Liver (tissue), 9 donors: ENCODE data around the gene SPC24. TPM values are rescaled to one million over a fixed set of nuclear protein-coding genes. Genes with fewer than 3 reads are reported as not detected.

ENCODE experiments used
- DNase-seq: peaks from one replicate; pipeline ENCODE4 v3.0.0-alpha.2; 2017; ENCODE audit warnings: low spot score
- H3K27ac ChIP-seq, 2 donors: one replicate each; pipeline ENCODE4 v1.7.0; 2013; ENCODE audit warnings: inconsistent platforms in 2 of 2, low read length in 2 of 2, control low read depth in 1 of 2, low read depth in 1 of 2, mild to moderate bottlenecking in 1 of 2
- H3K27me3 ChIP-seq, 4 donors: one replicate each; pipeline versions ENCODE4 v1.6.1 to v1.7.0; 2013; ENCODE audit warnings: low read length in 3 of 4, inconsistent platforms in 1 of 4, mild to moderate bottlenecking in 1 of 4, moderate library complexity in 1 of 4; ENCODE audit not compliant: control insufficient read depth in 4 of 4, insufficient read depth in 4 of 4
- H3K36me3 ChIP-seq, 4 donors: one replicate each; pipeline versions ENCODE4 v1.6.1 to v1.7.0; 2013; ENCODE audit warnings: low read length in 3 of 4, mild to moderate bottlenecking in 3 of 4, low read depth in 1 of 4, moderate library complexity in 1 of 4; ENCODE audit not compliant: control insufficient read depth in 4 of 4, insufficient read depth in 3 of 4
- H3K4me1 ChIP-seq, 4 donors: one replicate each; pipeline versions ENCODE4 v1.6.1 to v1.7.0; 2013; ENCODE audit warnings: low read length in 3 of 4, mild to moderate bottlenecking in 3 of 4, moderate library complexity in 1 of 4; ENCODE audit not compliant: control insufficient read depth in 4 of 4, insufficient read depth in 4 of 4
- H3K4me3 ChIP-seq, 3 donors: one replicate each; pipeline versions ENCODE4 v1.6.1 to v1.7.0; 2013; ENCODE audit warnings: low read length in 3 of 3, control low read depth in 1 of 3, low read depth in 1 of 3, mild to moderate bottlenecking in 1 of 3
- H3K9ac ChIP-seq, 2 donors: one replicate each; pipeline ENCODE4 v1.7.0; 2013; ENCODE audit warnings: low read length in 2 of 2, mild to moderate bottlenecking in 2 of 2, moderate library complexity in 2 of 2, control low read depth in 1 of 2, low read depth in 1 of 2
- H3K9me3 ChIP-seq, 4 donors: one replicate each; pipeline versions ENCODE4 v1.6.1 to v1.7.0; 2013; ENCODE audit warnings: low read length in 3 of 4; ENCODE audit not compliant: control insufficient read depth in 4 of 4
- CTCF ChIP-seq: fragments of 150-350 bp; IDR thresholded peaks from 2 replicates; pipeline ENCODE4 v1.5.1; 2017; ENCODE audit warnings: improper control_type of control experiment, low read depth, low read length; ENCODE audit not compliant: missing input control
- EGR1 ChIP-seq, 2 donors: IDR thresholded peaks; 2 replicates each; pipeline ENCODE4 v1.6.1; 2016 to 2018; ENCODE audit warnings: antibody characterized with exemption in 2 of 2, low read depth in 2 of 2
- FOXA1 ChIP-seq: IDR thresholded peaks from 2 replicates; pipeline ENCODE4 v1.6.1; 2016; ENCODE audit warnings: antibody characterized with exemption
- HNF4A ChIP-seq, 2 donors: conservative IDR thresholded peaks; 2 replicates each; pipeline ENCODE4 v1.6.1; 2016; ENCODE audit warnings: antibody characterized with exemption in 2 of 2, mild to moderate bottlenecking in 2 of 2
- HNF4G ChIP-seq: IDR thresholded peaks from 2 replicates; pipeline ENCODE4 v1.6.1; 2016; ENCODE audit warnings: antibody characterized with exemption
- JUND ChIP-seq, 2 donors: IDR thresholded peaks; 2 replicates each; pipeline ENCODE4 v1.6.1; 2016; ENCODE audit warnings: antibody characterized with exemption in 2 of 2
- MAX ChIP-seq: IDR thresholded peaks from 2 replicates; pipeline ENCODE4 v1.6.1; 2016; ENCODE audit warnings: antibody characterized with exemption
- REST ChIP-seq: IDR thresholded peaks from 2 replicates; pipeline ENCODE4 v1.6.1; 2016; ENCODE audit warnings: antibody characterized with exemption, mild to moderate bottlenecking
- RXRA ChIP-seq, 2 donors: IDR thresholded peaks; 2 replicates each; pipeline ENCODE4 v1.6.1; 2017 to 2018; ENCODE audit warnings: antibody characterized with exemption in 2 of 2, mild to moderate bottlenecking in 1 of 2
- SP1 ChIP-seq: IDR thresholded peaks from 2 replicates; pipeline ENCODE4 v1.6.1; 2018; ENCODE audit warnings: antibody characterized with exemption, mild to moderate bottlenecking
- YY1 ChIP-seq: IDR thresholded peaks from 2 replicates; pipeline ENCODE4 v1.6.1; 2016; ENCODE audit warnings: antibody characterized with exemption, mild to moderate bottlenecking
- ZBTB33 ChIP-seq: IDR thresholded peaks from 2 replicates; pipeline ENCODE4 v1.6.1; 2016; ENCODE audit warnings: antibody characterized with exemption
- WGBS: extraction: QIAGEN DNeasy Blood & Tissue Kit; methylation state at CpG from one replicate; pipeline ENCODE4 v1.1.7; 2013; 5-methylcytosine and 5-hydroxymethylcytosine counted together
- polyA plus RNA-seq, 2 donors: library from polyadenylated mRNA; stranded (reverse) in 1 of 2; unstranded in 1 of 2; fragments of 200-250 nt in 1 of 2; fragments of >200 nt in 1 of 2; fragmentation: Nextera tagmentation in 1 of 2; extraction: Ambion mirVana in 1 of 2; gene quantifications; one replicate each; pipeline versions ENCODE4 v1.2.1 to v1.2.3, GENCODE V29; 2013 to 2015
- total RNA-seq, 2 donors: library from RNA; depleted of rRNA; stranded (reverse); fragments of >200 nt; gene quantifications; one replicate each; pipeline ENCODE4 v1.2.3, GENCODE V29; 2014
- donor health status: healthy.
- donor health status: healthy.
- donor health status: healthy.
- donor health status: healthy.
- donor health status: healthy.

The SPC24 gene
- total and polyA plus RNA-seq, 4 donors, result 0.42 to 72.5 (median 1.3) TPM

GRCh38 chr19:11168568-11168967 is 13.0 kb upstream of the SPC24 start:
- DNase-seq, result no peak
- no peaks in the 10 kb centered on the region for H3K9me3 ChIP-seq
- H3K9ac ChIP-seq, result no peak overlapping the region
- no peak overlapping the region for H3K4me3 ChIP-seq
- H3K27ac ChIP-seq, result no peak overlapping the region
- 88% methylated on average over 7 of the region's 7 CpGs for WGBS
- peaks cover 0 to 24% (median 13%) of the 10 kb centered on the region in 4 donors for H3K4me1 ChIP-seq
- TF ChIP-seq HNF4A (conservative IDR thresholded peaks at IDR 0.05) (no peak), RXRA (IDR thresholded peaks at IDR 0.05) (peak in 1 of 2 donors; percentile 44), ZBTB33 (no peak), EGR1 (IDR thresholded peaks at IDR 0.05; ENCODE audit: low read depth in 2 of 2) (no peak), FOXA1 (no peak), JUND (IDR thresholded peaks at IDR 0.05) (no peak), SP1 (no peak), HNF4G (no peak), CTCF (no peak)
- H3K27me3 ChIP-seq, result no peaks in the 10 kb centered on the region
- H3K36me3 ChIP-seq, result peaks cover 9 to 20% (median 16%) of the 10 kb centered on the region in 4 donors

GRCh38 chr19:11166281-11167142 is 10.9 kb upstream of the SPC24 start:
- no peak overlapping the region for H3K4me3 ChIP-seq
- TF ChIP-seq YY1, result no peak
- no peak for TF ChIP-seq MAX
- no peak for TF ChIP-seq REST
- no peak for TF ChIP-seq HNF4G
- peaks cover 0 to 24% (median 12%) of the 10 kb centered on the region in 4 donors for H3K4me1 ChIP-seq
- H3K27me3 ChIP-seq, result no peaks in the 10 kb centered on the region
- 86% methylated on average over 26 of the region's 26 CpGs for WGBS
- no peak for DNase-seq
- H3K9me3 ChIP-seq, result no peaks in the 10 kb centered on the region
- peak overlapping the region; percentile 23 to 79 for H3K27ac ChIP-seq
- H3K9ac ChIP-seq, result no peak overlapping the region
- H3K36me3 ChIP-seq, result peaks cover 5 to 15% (median 9%) of the 10 kb centered on the region in 4 donors
